ENCODE measurements around the gene LMTK3.

LMTK3 gene

GRCh38 chr19:48476176-48476575, 35.5 kb downstream of the LMTK3 start:
- H3K36me3 ChIP-seq: peaks cover 89% of the 10 kb centered on the region

GRCh38 chr19:48475369-48476068, 36.1 kb downstream of the LMTK3 start:
- H3K9me3 ChIP-seq: no peaks in the 10 kb centered on the region
- no peak overlapping the region for H3K4me3 ChIP-seq (ENCODE audit: low read depth in 1 of 2, low read length in 1 of 2)
- H3K4me1 ChIP-seq (ENCODE audit: control insufficient read depth in 1 of 2, insufficient read depth in 1 of 2, low read depth in 1 of 2, low read length in 1 of 2): peaks cover 8 to 10% of the 10 kb centered on the region in 2 experiments
- H3K36me3 ChIP-seq: peaks cover 95% of the 10 kb centered on the region
- TF ChIP-seq CTCF (IDR thresholded peaks at IDR 0.05): no peak
- peaks cover 11% of the 10 kb centered on the region for H3K27me3 ChIP-seq
- H3K27ac ChIP-seq: no peak overlapping the region

More at GRCh38 chr19:48476176-48476575, 35.5 kb downstream of the LMTK3 start:
- H3K27me3 ChIP-seq: peaks cover 18% of the 10 kb centered on the region
- H3K27ac ChIP-seq: no peak overlapping the region
- H3K9me3 ChIP-seq: no peaks in the 10 kb centered on the region
- no peak for TF ChIP-seq CTCF (IDR thresholded peaks at IDR 0.05)
- H3K4me1 ChIP-seq (ENCODE audit: control insufficient read depth in 1 of 2, insufficient read depth in 1 of 2, low read depth in 1 of 2, low read length in 1 of 2): peaks cover 10 to 14% of the 10 kb centered on the region in 2 experiments
- no peak overlapping the region for H3K4me3 ChIP-seq (ENCODE audit: low read depth in 1 of 2, low read length in 1 of 2)

- Histone ChIP-seq H3K36me3 (peaks cover 89% of the 10 kb centered on the region), H3K9me3 (no peaks in the 10 kb centered on the region), H3K27me3 (no peaks in the 10 kb centered on the region), H3K4me3 (ENCODE audit: low read depth in 1 of 2, low read length in 1 of 2) (no peak overlapping the region), H3K4me1 (ENCODE audit: control insufficient read depth in 1 of 2, insufficient read depth in 1 of 2, low read depth in 1 of 2, low read length in 1 of 2) (peaks cover 11 to 13% of the 10 kb centered on the region in 2 experiments), H3K27ac (no peak overlapping the region)
- TF ChIP-seq CTCF (IDR thresholded peaks at IDR 0.05): no peak
Measured at GRCh38 chr19:48474084-48474592, 37.5 kb downstream of the LMTK3 start.

GRCh38 chr19:48473161-48473966, 38.3 kb downstream of the LMTK3 start:
- no peaks in the 10 kb centered on the region for H3K9me3 ChIP-seq
- TF ChIP-seq CTCF (IDR thresholded peaks at IDR 0.05): no peak
- H3K4me3 ChIP-seq (ENCODE audit: low read depth in 1 of 2, low read length in 1 of 2): no peak overlapping the region
- peaks cover 15 to 16% of the 10 kb centered on the region in 2 experiments for H3K4me1 ChIP-seq (ENCODE audit: control insufficient read depth in 1 of 2, insufficient read depth in 1 of 2, low read depth in 1 of 2, low read length in 1 of 2)
- no peaks in the 10 kb centered on the region for H3K27me3 ChIP-seq
- H3K27ac ChIP-seq: no peak overlapping the region
- peaks cover 81% of the 10 kb centered on the region for H3K36me3 ChIP-seq

DNA sequence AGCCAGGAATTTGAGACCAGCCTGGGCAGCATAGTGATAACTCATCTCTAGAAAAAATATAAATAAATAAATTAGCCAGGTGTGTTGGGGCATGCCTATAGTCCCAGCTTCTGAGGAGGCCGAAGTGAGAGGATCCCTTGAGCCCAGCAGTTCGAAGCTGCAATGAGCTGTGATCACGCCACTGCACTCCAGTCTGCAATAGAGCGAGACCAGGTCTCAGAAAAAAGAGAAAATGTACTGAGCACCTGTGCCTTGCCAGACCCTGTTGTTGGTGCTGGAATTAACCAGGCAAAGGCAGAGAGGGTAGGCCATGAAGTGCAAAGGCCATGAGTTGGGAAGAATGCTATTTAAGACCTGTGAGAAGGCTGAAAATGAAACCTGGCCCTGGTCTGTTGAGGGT, 39.8 kb downstream of the LMTK3 start:
- H3K4me3 ChIP-seq (ENCODE audit: low read depth in 1 of 2, low read length in 1 of 2): no peak overlapping the region
- H3K4me1 ChIP-seq (ENCODE audit: control insufficient read depth in 1 of 2, insufficient read depth in 1 of 2, low read depth in 1 of 2, low read length in 1 of 2): peaks cover 19 to 20% of the 10 kb centered on the region in 2 experiments
- no peaks in the 10 kb centered on the region for H3K9me3 ChIP-seq
- H3K36me3 ChIP-seq: peaks cover 66% of the 10 kb centered on the region
- no peaks in the 10 kb centered on the region for H3K27me3 ChIP-seq
- TF ChIP-seq CTCF (IDR thresholded peaks at IDR 0.05): no peak
- no peak overlapping the region for H3K27ac ChIP-seq

All from neutrophil (primary cell).